HG02884 (cell line): ENCODE results near the gene ENO2.
A peak's percentile ranks its signal among the peaks of the same experiment; 100 is the strongest.
"Not testable (repeated sequence)": the region's sequence is repeated elsewhere in the genome, so short reads cannot be mapped to it uniquely, and the experiment has no call there.

Experiments used
- ATAC-seq: cut with Tn5 transposase; IDR thresholded peaks from one replicate; pipeline ENCODE4 v1.9.1; 2021; ENCODE audit warnings: mild to moderate bottlenecking, moderate library complexity; ENCODE audit not compliant: unreplicated experiment

Gene ENO2

GRCh38 chr12:6886206-6886999, 28.0 kb upstream of the ENO2 start:
- not testable (repeated sequence) for ATAC-seq

GRCh38 chr12:6887460-6887859, 26.9 kb upstream of the ENO2 start:
- ATAC-seq = no peak

GRCh38 chr12:6888360-6888759, 26.0 kb upstream of the ENO2 start:
- no peak for ATAC-seq

GRCh38 chr12:6888794-6889193, 25.6 kb upstream of the ENO2 start:
- ATAC-seq = not testable (repeated sequence)

GRCh38 chr12:6889775-6890573, 24.4 kb upstream of the ENO2 start:
- not testable (repeated sequence) for ATAC-seq

GRCh38 chr12:6890789-6891645, 23.4 kb upstream of the ENO2 start:
- ATAC-seq = peak; percentile 91

- no peak for ATAC-seq
These were observed 22.8 kb upstream of the ENO2 start for GRCh38 chr12:6891646-6892001.

GRCh38 chr12:6892683-6893082, 21.7 kb upstream of the ENO2 start:
- not testable (repeated sequence) for ATAC-seq

GRCh38 chr12:6894321-6894720, 20.1 kb upstream of the ENO2 start:
- no peak for ATAC-seq

GRCh38 chr12:6896846-6897435, 17.4 kb upstream of the ENO2 start:
- no peak for ATAC-seq

- no peak for ATAC-seq
These were observed 15.0 kb upstream of the ENO2 start for GRCh38 chr12:6899427-6899826.

- ATAC-seq = no peak
These were observed 14.4 kb upstream of the ENO2 start for GRCh38 chr12:6899837-6900519.

- ATAC-seq = no peak
These were observed 11.9 kb upstream of the ENO2 start for GRCh38 chr12:6902448-6902847.

- ATAC-seq = no peak
These were observed 10.7 kb upstream of the ENO2 start for GRCh38 chr12:6903722-6904121.

- peak; percentile 92 for ATAC-seq
These were observed 9.8 kb upstream of the ENO2 start, which contains the start of gene LRRC23 for GRCh38 chr12:6904280-6905276. Gene LRRC23 (plus strand): TSS chr12:6904822. CDS start chr12:6905634, 812 bp downstream.

- no peak for ATAC-seq
These were observed 8.9 kb upstream of the ENO2 start for GRCh38 chr12:6905414-6906040.

GRCh38 chr12:6908141-6908540, 6.2 kb upstream of the ENO2 start:
- not testable (repeated sequence) for ATAC-seq

GRCh38 chr12:6909421-6910145, 4.8 kb upstream of the ENO2 start:
- ATAC-seq = no peak
